Breast epithelium (tissue), 4 donors: ENCODE measurements around the gene PIP4K2B. TPM values are rescaled to one million over a fixed set of nuclear protein-coding genes. Genes with fewer than 3 reads are reported as not detected.
"Not testable (repeated sequence)": the region's sequence is repeated elsewhere in the genome, so short reads cannot be mapped to it uniquely, and the experiment has no call there.

Source experiments
- DNase-seq, 2 donors: peaks; one replicate each; pipeline ENCODE4 v3.0.0-alpha.2; 2019; ENCODE audit warnings: low spot score in 2 of 2
- H3K27ac ChIP-seq, 2 donors: fragments of 200-600 bp; sonication (generic) in 1 of 2; one replicate each; pipeline ENCODE4 v1.5.1; 2016 to 2019; ENCODE audit warnings: mild to moderate bottlenecking in 1 of 2
- H3K27me3 ChIP-seq, 2 donors: fragments of 200-600 bp; sonication (generic) in 1 of 2; one replicate each; pipeline versions ENCODE4 v1.5.1 to v1.6.0; 2017 to 2019; ENCODE audit warnings: control low read depth in 1 of 2, mild to moderate bottlenecking in 1 of 2
- H3K36me3 ChIP-seq: fragments of 200-600 bp; one replicate; pipeline ENCODE4 v1.5.1; 2019
- H3K4me1 ChIP-seq, 2 donors: fragments of 200-600 bp; sonication (generic); one replicate each; pipeline ENCODE4 v1.5.1; 2016 to 2019; ENCODE audit warnings: control low read depth in 1 of 2
- H3K4me3 ChIP-seq, 3 donors: fragments of 200-600 bp; sonication (generic); 1 replicate in 2 of 3; 2 replicates in 1 of 3; pipeline ENCODE4 v1.5.1; 2016 to 2019; ENCODE audit warnings: mild to moderate bottlenecking in 3 of 3, moderate library complexity in 2 of 3
- H3K9me3 ChIP-seq, 2 donors: fragments of 200-600 bp; sonication (generic) in 1 of 2; one replicate each; pipeline ENCODE4 v1.5.1; 2016 to 2019; ENCODE audit warnings: control low read depth in 1 of 2
- POLR2A ChIP-seq: fragments of 450-650 bp; IDR thresholded peaks from one replicate; pipeline ENCODE4 v1.6.1; 2016; ENCODE audit warnings: antibody characterized with exemption, mild to moderate bottlenecking, moderate library complexity
- POLR2AphosphoS5 ChIP-seq, 3 donors: sonication (generic); formaldehyde crosslinking; IDR thresholded peaks; one replicate each; pipeline ENCODE4 v1.6.1; 2017; ENCODE audit warnings: antibody characterized with exemption in 3 of 3
- intact Hi-C: fragments of 100-400 bp; cut with DNase I; formaldehyde crosslinking; loops from one replicate; pipeline ENCODE4 v1.15.1; 2023; ENCODE audit warnings: low total_unique reads
- total RNA-seq, 3 donors: library from RNA; depleted of rRNA; stranded (reverse); fragments of >200 nt; gene quantifications; one replicate each; pipeline ENCODE4 v1.1.0, GENCODE V29; 2016
- TF ChIP-seq, protein P1 (sequence below), 3 donors: fragments of 450-650 bp; IDR thresholded peaks; one replicate each; pipeline ENCODE4 v1.5.1; 2016 to 2017; ENCODE audit warnings: antibody characterized with exemption in 3 of 3, mild to moderate bottlenecking in 3 of 3, moderate library complexity in 3 of 3

The PIP4K2B gene
- total RNA-seq, 3 donors from 2014 or later, result 43.0 to 52.8 (median 43.6) TPM

DNA sequence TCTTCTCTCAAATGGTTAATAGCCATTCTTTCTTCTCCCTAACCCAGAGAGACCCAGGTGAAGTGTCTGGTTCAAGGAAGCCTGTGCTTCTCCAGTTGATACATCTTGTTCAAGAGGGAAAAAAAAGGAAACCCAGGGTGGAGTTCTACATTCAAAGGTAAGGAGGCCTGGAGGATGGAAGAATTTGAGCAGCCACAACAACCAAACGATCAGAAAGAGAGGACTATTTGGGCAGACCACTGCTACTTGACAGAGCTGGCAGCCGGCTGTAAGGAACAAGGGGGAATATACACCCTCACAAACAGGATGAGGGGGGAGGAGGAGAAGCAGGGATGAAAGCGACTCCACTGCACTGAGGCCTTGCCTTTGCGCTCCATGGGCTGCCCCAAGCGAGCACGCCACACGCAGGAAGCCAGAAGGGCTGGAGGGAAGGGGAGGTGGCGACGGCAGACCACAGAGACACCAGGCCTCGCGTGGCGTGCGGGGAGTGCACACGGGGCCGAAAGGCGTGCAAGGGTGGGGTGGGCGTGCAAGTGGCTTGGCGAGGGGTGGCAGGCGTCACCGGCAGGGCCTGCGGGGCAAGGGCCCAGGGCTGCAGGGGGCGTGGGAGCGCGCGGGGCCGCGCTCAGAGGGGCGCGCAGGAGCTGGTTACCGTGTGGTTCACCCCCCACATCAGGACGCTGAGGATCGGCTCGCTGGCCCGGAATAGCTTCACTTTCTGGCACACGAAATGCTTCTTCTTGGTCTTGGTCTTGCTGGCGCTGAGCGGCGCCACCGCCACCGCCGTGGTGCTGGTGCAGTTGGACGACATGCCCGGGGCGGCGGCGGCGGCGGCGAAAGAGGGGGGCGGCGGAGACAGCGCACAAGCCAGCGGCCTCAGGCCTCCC lies 499 bp downstream of the PIP4K2B start:
- peak overlapping the region; percentile 97 to 99 for H3K27ac ChIP-seq
- peaks cover 6% of the 10 kb centered on the region for H3K36me3 ChIP-seq
- intact Hi-C loops, result no loop called here
- DNase-seq, result peak; percentile 29 to 54
- peak overlapping the region; percentile 74 to 91 (median 79) for H3K4me3 ChIP-seq
- peaks cover 5 to 18% of the 10 kb centered on the region in 2 donors for H3K4me1 ChIP-seq
- no peaks in the 10 kb centered on the region for H3K27me3 ChIP-seq
- TF ChIP-seq POLR2A, result no peak
- peak in 2 of 3 donors; percentile 30 to 37 for TF ChIP-seq POLR2AphosphoS5 (IDR thresholded peaks at IDR 0.05)
- no peaks in the 10 kb centered on the region for H3K9me3 ChIP-seq

DNA sequence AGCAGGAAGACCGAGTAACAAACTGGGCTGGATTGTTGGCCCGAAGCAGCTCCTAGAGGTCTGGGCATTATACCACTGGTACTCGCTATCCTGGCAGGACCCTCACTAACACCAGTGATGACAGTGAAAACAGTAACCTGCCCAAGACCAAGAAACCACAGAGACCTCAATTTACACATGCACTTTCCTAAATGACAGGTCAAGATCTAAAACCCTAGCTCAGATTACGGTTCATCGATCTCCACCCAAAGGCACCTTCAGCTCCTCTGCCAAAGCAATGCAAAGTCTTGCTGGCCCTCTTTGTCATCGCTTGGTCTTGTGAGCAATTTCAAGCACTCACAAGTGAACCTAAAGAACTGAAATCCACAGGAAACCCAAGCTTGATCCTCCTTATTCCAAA lies 1.5 kb downstream of the PIP4K2B start:
- H3K9me3 ChIP-seq, result no peaks in the 10 kb centered on the region
- TF ChIP-seq, protein P1, sequence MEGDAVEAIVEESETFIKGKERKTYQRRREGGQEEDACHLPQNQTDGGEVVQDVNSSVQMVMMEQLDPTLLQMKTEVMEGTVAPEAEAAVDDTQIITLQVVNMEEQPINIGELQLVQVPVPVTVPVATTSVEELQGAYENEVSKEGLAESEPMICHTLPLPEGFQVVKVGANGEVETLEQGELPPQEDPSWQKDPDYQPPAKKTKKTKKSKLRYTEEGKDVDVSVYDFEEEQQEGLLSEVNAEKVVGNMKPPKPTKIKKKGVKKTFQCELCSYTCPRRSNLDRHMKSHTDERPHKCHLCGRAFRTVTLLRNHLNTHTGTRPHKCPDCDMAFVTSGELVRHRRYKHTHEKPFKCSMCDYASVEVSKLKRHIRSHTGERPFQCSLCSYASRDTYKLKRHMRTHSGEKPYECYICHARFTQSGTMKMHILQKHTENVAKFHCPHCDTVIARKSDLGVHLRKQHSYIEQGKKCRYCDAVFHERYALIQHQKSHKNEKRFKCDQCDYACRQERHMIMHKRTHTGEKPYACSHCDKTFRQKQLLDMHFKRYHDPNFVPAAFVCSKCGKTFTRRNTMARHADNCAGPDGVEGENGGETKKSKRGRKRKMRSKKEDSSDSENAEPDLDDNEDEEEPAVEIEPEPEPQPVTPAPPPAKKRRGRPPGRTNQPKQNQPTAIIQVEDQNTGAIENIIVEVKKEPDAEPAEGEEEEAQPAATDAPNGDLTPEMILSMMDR (IDR thresholded peaks at IDR 0.05), result no peak
- no peak for TF ChIP-seq POLR2AphosphoS5 (IDR thresholded peaks at IDR 0.05)
- TF ChIP-seq POLR2A, result no peak
- intact Hi-C loops, result no loop called here
- peaks cover 5 to 18% of the 10 kb centered on the region in 2 donors for H3K4me1 ChIP-seq
- DNase-seq, result no peak
- H3K27me3 ChIP-seq, result no peaks in the 10 kb centered on the region
- peak overlapping the region; percentile 74 to 91 (median 79) for H3K4me3 ChIP-seq
- H3K27ac ChIP-seq, result peak overlapping the region; percentile 97 to 99
- H3K36me3 ChIP-seq, result peaks cover 6% of the 10 kb centered on the region

DNA sequence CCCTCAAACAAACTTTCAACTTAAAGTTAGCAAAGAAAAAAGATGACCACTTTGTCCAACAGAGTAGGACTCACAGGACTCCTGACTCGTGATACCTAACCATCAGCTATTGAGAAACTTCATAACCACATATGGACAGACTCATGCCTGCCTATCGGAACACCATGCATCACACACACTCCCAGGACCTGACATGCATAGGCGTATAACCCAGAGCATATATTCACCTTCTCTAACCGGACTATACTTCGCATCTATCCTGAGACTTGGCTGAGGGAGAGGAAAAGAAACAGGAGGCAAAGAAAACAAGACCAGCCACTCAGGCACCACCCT lies 2.2 kb downstream of the PIP4K2B start:
- H3K9me3 ChIP-seq, result no peaks in the 10 kb centered on the region
- peak overlapping the region in 2 of 3 donors; percentile 74 to 91 for H3K4me3 ChIP-seq
- H3K36me3 ChIP-seq, result no peaks in the 10 kb centered on the region
- H3K27ac ChIP-seq, result peak overlapping the region; percentile 97 to 99
- H3K4me1 ChIP-seq, result peaks cover 5 to 18% of the 10 kb centered on the region in 2 donors
- no peaks in the 10 kb centered on the region for H3K27me3 ChIP-seq
- intact Hi-C loops, result no loop called here
- no peak for TF ChIP-seq POLR2AphosphoS5 (IDR thresholded peaks at IDR 0.05)
- TF ChIP-seq, protein P1 (IDR thresholded peaks at IDR 0.05), result no peak
- TF ChIP-seq POLR2A, result no peak
- no peak for DNase-seq

DNA sequence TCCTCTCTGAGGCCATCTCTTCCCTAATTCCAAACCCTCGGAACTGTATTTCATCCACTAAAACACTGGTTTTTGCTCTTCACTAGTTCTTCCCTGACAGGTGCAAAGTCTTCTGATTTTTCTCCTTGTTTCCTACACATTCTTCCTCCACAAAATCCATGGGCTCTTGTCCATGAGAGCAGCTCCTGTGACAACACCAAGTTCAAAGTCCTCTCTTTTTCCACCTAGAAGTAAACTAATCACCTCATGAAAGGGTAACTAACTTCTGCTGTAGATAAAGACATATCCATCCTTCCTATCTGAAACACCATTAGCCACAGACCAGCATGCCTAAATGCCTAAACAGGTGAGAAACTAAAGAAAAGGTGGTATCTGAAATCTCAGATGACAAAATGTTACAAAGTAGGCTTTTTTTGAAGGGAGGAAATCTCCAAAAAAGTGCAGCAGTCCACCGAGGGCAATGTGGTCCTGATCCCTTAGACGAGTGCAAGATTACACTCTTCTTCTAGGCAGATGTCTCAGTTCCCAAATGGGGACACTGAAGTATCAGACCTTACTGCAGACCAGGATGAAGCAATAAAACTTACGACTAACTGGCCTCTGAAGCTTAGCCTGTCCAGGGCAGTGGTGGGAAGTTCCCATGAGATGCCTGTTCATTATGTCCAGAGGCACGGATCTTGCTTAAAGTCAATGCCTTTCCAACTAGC lies 2.8 kb downstream of the PIP4K2B start:
- Histone ChIP-seq H3K9me3 (no peaks in the 10 kb centered on the region), H3K27me3 (no peaks in the 10 kb centered on the region), H3K36me3 (no peaks in the 10 kb centered on the region), H3K4me3 (peak overlapping the region in 1 of 3 donors; percentile 74), H3K4me1 (peaks cover 5 to 18% of the 10 kb centered on the region in 2 donors), H3K27ac (peak overlapping the region in 1 of 2 donors; percentile 61)
- DNase-seq, result no peak
- intact Hi-C loops, result no loop called here
- TF ChIP-seq POLR2A (no peak), POLR2AphosphoS5 (IDR thresholded peaks at IDR 0.05) (no peak)
- TF ChIP-seq, protein P1 (IDR thresholded peaks at IDR 0.05), result no peak

DNA sequence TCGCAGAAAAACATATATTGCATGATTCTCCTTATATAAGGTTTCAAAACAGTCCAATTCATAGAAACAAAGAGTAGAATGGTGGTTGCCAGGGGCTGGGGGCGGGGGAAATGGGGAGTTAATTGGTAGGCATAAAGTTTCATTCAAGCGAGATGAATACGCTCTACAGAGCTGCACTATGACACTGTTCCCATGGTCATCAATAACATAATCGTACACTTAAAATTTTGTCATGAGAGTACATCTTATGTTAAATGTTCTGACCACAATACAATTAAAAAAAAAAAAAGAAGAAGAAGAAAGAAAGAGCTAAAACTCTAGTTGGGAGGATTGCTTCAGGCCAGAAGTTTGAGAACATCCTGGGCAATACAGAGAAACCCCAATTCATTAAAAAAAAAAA lies 5.1 kb downstream of the PIP4K2B start:
- Histone ChIP-seq H3K27ac (no peak overlapping the region), H3K4me1 (peaks cover 5 to 18% of the 10 kb centered on the region in 2 donors), H3K36me3 (no peaks in the 10 kb centered on the region), H3K4me3 (no peak overlapping the region), H3K27me3 (no peaks in the 10 kb centered on the region), H3K9me3 (no peaks in the 10 kb centered on the region)
- intact Hi-C loops, result no loop called here
- no peak for DNase-seq
- TF ChIP-seq POLR2A (no peak), POLR2AphosphoS5 (IDR thresholded peaks at IDR 0.05) (no peak)

DNA sequence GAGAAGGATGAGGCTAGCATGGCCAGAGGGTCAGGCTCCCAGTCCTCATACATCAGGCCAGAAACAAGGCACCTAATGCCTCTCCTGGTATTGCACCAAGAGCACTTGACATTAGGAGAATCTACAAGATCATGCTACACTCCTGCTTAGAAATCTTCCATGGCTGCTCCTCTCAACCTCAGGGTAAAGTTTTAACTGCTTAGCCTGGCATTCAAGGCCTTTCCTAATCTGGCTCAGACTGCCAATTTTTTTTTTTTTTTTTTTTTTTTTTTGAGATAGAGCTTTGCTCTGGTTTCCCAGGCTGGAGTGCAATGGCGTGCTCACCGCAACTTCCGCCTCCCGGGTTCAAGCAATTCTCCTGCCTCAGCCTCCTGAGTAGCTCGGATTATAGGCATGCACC lies 8.2 kb downstream of the PIP4K2B start:
- Histone ChIP-seq H3K9me3 (no peaks in the 10 kb centered on the region), H3K4me1 (no peaks in the 10 kb centered on the region), H3K27me3 (no peaks in the 10 kb centered on the region), H3K4me3 (no peak overlapping the region), H3K36me3 (no peaks in the 10 kb centered on the region), H3K27ac (no peak overlapping the region)
- TF ChIP-seq POLR2A, result no peak
- no peak for TF ChIP-seq POLR2AphosphoS5 (IDR thresholded peaks at IDR 0.05)
- TF ChIP-seq, protein P1 (IDR thresholded peaks at IDR 0.05), result no peak
- no peak for DNase-seq
- intact Hi-C loops, result no loop called here

DNA sequence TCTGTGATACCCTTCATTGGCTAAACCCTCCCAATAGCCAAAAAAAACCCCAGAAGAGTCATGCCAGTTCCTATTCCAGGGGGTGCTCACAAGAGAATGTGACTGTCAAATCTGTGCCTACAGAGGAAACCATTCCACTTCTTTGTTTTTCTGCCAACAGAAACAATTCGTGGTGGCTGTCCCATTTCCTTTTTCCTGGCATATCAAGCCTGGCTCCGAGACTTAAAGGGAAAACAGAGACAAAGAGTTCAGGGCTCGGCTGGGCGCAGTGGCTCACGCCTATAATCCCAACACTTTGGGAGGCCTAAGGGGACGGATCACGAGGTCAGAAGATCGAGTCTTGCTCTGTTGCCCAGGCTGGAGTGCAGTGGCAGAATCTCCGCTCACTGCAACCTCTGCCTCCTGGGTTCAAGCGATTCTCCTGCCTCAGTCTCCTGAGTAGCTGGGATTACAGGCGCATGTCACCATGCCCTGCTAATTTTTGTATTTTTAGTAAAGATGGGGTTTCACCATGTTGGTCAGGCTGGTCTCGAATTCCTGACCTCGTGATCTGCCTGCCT lies 9.1 kb downstream of the PIP4K2B start:
- H3K27me3 ChIP-seq, H3K36me3 ChIP-seq, DNase-seq, intact Hi-C loops, H3K9me3 ChIP-seq, H3K4me1 ChIP-seq, H3K27ac ChIP-seq, H3K4me3 ChIP-seq: not testable (repeated sequence)
